Measurements from ENCODE around the gene AOPEP.
A peak's percentile ranks its signal among the peaks of the same experiment; 100 is the strongest.

AOPEP gene

DNA sequence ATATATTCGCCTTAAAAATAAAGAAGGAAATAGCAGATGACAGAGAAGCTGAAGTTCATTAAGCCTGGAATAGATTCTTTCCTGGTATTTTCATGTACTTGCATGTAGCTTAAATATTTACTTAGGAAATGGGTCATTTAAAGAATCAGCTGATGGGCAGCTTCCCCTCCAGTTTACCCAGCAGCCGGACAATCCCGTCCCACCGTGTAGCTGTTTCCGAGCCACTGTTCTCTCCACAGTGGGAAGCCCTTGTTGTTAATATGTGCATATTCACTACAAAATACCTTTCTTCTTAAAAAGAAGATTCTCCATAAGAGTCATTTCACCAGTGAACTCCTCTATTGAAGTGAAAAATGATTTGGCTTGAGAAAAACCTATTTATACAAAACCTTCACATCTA, 404.0 kb downstream of the AOPEP start:
- DNase-seq, result no peak

DNA sequence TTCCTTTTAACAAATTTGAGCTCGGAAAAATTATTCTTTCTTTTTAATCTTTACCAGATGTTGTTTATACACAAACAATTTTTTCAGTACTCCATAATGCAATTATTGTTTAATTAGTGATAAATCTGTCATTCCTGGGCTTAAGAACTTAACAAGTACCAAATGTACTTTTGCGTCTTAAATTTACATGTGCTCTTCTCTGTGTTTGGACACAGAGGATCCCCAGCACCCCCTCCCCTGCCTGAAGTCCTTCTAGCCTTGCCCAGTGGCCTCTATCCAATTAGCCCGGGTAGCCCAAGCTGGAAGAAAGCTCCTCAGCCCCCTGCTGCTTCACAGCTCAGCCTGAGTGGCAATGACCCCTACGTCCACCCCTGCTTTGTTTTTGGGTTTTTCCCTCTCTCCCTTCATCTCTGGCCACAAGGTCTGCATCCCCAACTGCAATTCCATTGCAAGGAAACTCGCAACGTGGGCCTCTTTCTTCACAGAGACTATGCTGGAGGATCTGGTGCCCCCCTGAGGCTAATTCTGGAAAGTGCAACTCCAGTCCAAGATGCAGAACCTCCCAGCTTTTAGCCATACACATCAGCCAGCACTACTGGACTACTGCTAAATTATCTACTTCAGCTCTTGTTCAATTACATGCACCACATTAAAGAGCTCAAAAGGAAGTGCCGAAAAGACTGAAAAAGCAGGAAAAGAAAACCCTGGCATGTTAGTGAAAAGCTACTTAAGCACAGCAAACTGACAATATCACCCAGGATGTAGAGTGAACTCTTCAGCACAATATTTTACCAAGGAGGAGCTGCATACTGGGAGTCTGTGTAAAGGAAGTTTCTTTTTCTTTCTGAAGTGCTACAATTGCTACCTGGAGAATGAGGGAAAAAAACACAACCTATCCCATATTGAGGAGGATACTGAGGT, 404.8 kb downstream of the AOPEP start:
- peak; percentile 51 for DNase-seq

DNA sequence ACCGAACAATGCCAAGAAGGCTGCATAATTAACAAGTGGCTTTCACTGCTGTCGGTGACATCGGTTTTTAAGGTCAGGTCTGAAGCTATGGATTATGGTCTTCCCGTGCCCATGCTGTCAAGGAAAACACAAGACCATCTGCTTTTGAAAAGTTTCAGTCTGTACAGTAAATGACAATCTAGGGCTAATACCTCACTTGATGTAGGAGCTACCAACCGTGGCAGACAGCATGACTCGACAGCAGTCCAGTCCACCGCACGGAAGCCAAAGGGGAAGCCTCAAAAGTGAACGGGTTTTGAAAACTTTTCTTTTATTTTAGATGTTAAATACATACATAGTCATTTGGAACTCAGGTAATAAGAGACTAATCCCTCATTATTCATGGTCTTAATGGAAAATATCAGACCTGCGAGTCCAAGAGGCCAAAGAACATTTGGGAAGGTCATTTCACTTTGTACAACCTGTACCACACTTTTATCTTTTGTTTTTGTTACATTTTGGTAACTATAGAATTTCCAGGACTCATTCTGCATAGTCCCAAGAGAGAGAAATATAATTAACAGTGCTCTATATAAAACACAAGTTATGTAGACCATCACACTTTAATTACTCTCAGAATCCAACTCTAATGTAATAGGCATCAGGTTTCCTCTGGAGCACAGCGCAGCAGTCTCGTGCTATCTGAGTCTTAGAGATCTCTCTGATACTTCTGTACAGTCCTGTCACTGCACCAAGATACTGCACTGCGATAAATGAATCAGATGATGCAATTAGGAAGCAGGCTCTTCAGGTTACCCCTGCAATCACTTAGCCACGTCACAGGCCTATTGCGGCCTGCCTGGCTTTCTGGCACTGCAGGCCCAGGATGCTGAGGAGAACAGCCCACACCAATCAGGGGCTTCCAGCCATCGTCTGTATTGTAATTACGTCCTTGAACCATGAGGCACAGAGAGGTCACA, 406.1 kb downstream of the AOPEP start:
- DNase-seq, result peak; percentile 82

DNA sequence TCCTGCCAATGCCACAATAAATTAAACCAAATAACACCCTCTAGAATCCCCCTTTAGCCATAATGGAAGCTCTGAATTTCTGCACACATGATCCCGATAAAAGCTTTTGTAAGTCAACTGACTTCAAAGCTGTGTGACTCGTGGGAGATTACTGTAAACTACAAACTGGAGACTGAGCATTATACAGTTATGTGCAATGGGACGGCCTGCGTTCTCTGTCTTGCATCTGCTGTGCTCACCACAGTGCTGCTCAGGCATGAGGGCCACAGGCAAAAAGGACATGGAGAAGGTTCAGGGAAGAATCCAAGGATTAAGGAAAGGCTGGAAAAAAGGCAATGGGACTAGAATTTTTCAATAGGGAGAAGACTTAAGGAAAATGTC, 406.8 kb downstream of the AOPEP start:
- DNase-seq, result peak; percentile 82

DNA sequence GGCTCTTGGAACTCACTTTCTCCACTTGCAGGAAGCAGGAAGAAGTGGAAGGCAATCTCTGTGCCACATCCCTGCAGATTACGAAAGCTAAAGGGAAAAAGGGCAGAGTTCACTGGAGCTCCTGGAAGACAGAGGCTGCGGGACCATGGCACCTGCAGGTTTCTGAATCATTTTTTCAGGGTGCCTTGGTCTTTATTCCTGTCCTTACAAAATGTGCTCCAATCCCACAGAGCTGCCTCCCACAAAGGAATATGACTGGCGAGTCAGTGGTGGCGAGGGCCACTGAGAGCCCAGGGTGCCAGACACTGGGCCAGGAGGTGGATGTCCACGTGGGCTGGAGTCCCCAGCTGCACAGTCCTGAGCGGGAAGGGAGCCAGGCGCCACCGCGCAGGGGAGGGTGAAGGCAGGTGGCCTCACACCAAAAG, 408.0 kb downstream of the AOPEP start:
- no peak for DNase-seq

DNA sequence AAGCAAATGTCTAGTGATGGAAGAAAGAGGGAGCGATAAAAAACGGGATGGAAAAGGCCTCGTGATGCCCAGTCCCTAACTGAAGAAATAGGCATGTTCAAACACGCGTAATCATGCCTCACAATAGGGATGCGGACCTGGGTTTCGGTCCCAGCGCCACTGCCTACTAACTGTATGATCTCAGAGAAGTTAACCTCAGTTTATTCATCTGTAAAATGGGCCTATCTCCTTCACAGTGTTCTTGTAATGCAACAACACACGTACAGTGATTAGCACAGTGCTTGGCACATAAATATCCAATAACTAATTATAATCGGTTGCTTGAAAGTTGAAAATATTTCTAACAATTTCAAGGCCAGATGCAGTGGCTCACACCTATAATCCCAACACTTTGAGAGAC, 409.3 kb downstream of the AOPEP start:
- no peak for DNase-seq
